Adrenal gland (tissue), 5 donors: ENCODE results near the gene PRSS12.

Experiments
- POLR2A ChIP-seq, 2 donors: fragments of 450-650 bp; IDR thresholded peaks; one replicate each; pipeline ENCODE4 v1.6.1; 2017; ENCODE audit warnings: antibody characterized with exemption in 2 of 2, mild to moderate bottlenecking in 2 of 2, moderate library complexity in 1 of 2
- TF ChIP-seq, protein P1 (sequence below), 6 experiments: fragments of 450-650 bp in 4 of 6; fragments of 200-600 bp in 2 of 6; sonication (generic) in 1 of 6; IDR thresholded peaks; 1 replicate in 5 of 6; 2 replicates in 1 of 6; pipeline versions ENCODE4 v1.5.1 to v1.8.0; 2016 to 2021; ENCODE audit warnings: antibody characterized with exemption in 6 of 6, mild to moderate bottlenecking in 2 of 6, moderate library complexity in 1 of 6
- donor health status: DM: no; HTN: no; CAD: no.

GRCh38 chr4:118281611-118282442, 71.0 kb downstream of the PRSS12 start:
- TF ChIP-seq, protein P1, sequence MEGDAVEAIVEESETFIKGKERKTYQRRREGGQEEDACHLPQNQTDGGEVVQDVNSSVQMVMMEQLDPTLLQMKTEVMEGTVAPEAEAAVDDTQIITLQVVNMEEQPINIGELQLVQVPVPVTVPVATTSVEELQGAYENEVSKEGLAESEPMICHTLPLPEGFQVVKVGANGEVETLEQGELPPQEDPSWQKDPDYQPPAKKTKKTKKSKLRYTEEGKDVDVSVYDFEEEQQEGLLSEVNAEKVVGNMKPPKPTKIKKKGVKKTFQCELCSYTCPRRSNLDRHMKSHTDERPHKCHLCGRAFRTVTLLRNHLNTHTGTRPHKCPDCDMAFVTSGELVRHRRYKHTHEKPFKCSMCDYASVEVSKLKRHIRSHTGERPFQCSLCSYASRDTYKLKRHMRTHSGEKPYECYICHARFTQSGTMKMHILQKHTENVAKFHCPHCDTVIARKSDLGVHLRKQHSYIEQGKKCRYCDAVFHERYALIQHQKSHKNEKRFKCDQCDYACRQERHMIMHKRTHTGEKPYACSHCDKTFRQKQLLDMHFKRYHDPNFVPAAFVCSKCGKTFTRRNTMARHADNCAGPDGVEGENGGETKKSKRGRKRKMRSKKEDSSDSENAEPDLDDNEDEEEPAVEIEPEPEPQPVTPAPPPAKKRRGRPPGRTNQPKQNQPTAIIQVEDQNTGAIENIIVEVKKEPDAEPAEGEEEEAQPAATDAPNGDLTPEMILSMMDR (IDR thresholded peaks at IDR 0.05): no peak
- TF ChIP-seq POLR2A (IDR thresholded peaks at IDR 0.05): no peak
